IgD-negative memory B cell (primary cell): ENCODE measurements around the gene SLC2A4. TPM values are rescaled to one million over a fixed set of nuclear protein-coding genes. Genes with fewer than 3 reads are reported as not detected.
"Not testable (repeated sequence)": the region's sequence is repeated elsewhere in the genome, so short reads cannot be mapped to it uniquely, and the experiment has no call there.

Source experiments
- H3K27ac Mint-ChIP-seq, 3 donors: one replicate each; pipeline ENCODE4 v1.8.0; 2020 to 2022; ENCODE audit warnings: mild to moderate bottlenecking in 3 of 3, mixed read lengths in 3 of 3, moderate library complexity in 1 of 3
- H3K27me3 Mint-ChIP-seq: one replicate; pipeline ENCODE4 v1.8.0; 2021; ENCODE audit warnings: mixed read lengths
- H3K36me3 Mint-ChIP-seq: one replicate; pipeline ENCODE4 v1.8.0; 2020; ENCODE audit warnings: mild to moderate bottlenecking, mixed read lengths
- H3K4me1 Mint-ChIP-seq, 3 donors: one replicate each; pipeline ENCODE4 v1.8.0; 2020 to 2022; ENCODE audit warnings: mixed read lengths in 3 of 3, mild to moderate bottlenecking in 1 of 3
- H3K4me3 Mint-ChIP-seq, 4 donors: one replicate each; pipeline ENCODE4 v1.8.0; 2020 to 2022; ENCODE audit warnings: mild to moderate bottlenecking in 4 of 4, mixed read lengths in 4 of 4, moderate library complexity in 3 of 4
- H3K9me3 Mint-ChIP-seq, 3 donors: one replicate each; pipeline ENCODE4 v1.8.0; 2020 to 2021; ENCODE audit warnings: mixed read lengths in 3 of 3, mild to moderate bottlenecking in 1 of 3
- polyA plus RNA-seq: library from polyadenylated mRNA; unstranded; fragments of 300-500 nt; fragmentation: Illumina TruSeq; gene quantifications from one replicate; pipeline ENCODE4 v1.2.3, GENCODE V29; 2021

SLC2A4 gene
- polyA plus RNA-seq, 1 donor from 2014 or later = not detected

DNA sequence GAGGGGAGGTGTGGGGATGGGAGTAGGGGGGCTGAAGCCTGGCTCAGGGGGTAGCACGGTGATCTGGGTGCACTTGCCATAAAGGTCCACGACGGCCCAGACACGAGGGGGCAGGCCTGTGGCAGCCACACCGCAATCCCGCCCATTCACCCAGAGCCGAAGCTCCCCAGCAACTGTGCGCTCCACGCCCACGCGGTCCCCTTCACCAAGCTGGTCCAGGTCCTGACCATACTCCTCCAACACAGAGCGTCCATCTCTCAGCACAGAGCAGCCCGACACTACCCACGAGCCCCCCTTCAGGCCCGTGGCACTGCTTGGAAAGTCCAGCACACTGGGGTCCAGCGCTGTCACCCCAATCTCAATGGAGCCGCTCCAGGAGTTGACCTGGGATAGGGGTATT lies 46.0 kb downstream of the SLC2A4 start:
- H3K4me3 Mint-ChIP-seq = peak overlapping the region in 1 of 4 donors; percentile 60
- no peaks in the 10 kb centered on the region for H3K36me3 Mint-ChIP-seq
- H3K27ac Mint-ChIP-seq = peak overlapping the region in 1 of 3 donors; percentile 79
- H3K27me3 Mint-ChIP-seq = no peaks in the 10 kb centered on the region
- no peaks in the 10 kb centered on the region for H3K9me3 Mint-ChIP-seq
- H3K4me1 Mint-ChIP-seq = peaks cover 20 to 24% (median 23%) of the 10 kb centered on the region in 3 donors

DNA sequence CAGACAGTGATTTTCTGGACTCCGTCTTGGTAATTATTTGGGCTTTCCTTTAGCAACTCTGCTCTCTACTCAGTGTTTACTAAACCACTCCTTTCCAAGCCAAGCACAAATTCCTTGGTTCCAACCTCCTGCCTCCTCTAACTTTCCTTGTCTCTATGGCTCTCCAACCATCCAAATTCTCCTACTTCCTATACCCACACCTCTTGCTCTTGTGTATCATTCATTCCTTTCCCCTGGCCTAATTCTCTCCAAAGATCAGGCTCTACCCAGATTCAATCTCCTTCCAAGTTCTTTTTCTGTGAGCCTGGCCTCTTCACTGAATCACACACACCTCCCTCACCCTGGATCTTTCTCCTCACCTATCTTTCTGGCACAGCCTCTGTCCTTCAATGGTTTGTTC lies 46.5 kb downstream of the SLC2A4 start:
- Mint-ChIP-seq H3K27me3 (no peaks in the 10 kb centered on the region), H3K36me3 (no peaks in the 10 kb centered on the region), H3K4me3 (peak overlapping the region; percentile 69 to 99 (median 96)), H3K4me1 (peaks cover 23 to 28% (median 28%) of the 10 kb centered on the region in 3 donors), H3K27ac (peak overlapping the region in 2 of 3 donors; percentile 85 to 99), H3K9me3 (no peaks in the 10 kb centered on the region)

DNA sequence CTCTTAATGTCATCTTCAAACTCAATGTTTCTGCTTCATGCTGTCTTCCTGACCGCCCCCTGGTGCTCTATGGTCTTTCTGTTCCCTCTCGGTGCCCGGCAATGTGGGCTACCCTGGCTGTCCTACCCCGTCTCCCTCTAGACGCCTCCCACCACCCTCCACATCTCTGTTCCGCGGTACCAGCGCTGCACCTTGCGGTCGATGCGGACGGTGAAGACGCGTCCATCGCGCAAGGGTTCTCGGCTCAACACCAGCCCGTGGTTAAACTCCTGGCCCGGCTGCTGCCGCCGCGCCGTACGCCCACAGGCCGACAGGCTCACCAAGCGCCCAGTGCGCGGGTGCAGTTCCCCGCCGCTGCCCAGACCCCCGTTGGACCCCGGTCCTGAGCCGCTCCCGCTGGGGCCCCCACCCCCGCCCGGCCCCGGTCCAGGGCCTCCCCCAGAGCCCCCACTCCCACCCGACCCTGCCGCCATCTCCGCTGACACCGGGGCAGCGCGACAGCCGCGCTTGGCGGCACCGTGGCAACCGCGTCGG lies 47.4 kb downstream of the SLC2A4 start, which contains the start of gene NEURL4:
Gene NEURL4 (minus strand): TSS at position 496 of the 534 bp plus-strand sequence. CDS start 23 bp downstream, at position 473.
- peak within 1 kb of the TSS; percentile 98 to 99 (median 99) for H3K27ac Mint-ChIP-seq
- H3K4me3 Mint-ChIP-seq = peak within 1 kb of the TSS; percentile 95 to 99 (median 98)
- H3K4me1 Mint-ChIP-seq = peaks cover 28 to 31% (median 28%) of the 10 kb centered on the region in 3 donors
- no peaks in the 10 kb centered on the region for H3K36me3 Mint-ChIP-seq
- H3K9me3 Mint-ChIP-seq = no peaks in the 10 kb centered on the region
- no peaks in the 10 kb centered on the region for H3K27me3 Mint-ChIP-seq

DNA sequence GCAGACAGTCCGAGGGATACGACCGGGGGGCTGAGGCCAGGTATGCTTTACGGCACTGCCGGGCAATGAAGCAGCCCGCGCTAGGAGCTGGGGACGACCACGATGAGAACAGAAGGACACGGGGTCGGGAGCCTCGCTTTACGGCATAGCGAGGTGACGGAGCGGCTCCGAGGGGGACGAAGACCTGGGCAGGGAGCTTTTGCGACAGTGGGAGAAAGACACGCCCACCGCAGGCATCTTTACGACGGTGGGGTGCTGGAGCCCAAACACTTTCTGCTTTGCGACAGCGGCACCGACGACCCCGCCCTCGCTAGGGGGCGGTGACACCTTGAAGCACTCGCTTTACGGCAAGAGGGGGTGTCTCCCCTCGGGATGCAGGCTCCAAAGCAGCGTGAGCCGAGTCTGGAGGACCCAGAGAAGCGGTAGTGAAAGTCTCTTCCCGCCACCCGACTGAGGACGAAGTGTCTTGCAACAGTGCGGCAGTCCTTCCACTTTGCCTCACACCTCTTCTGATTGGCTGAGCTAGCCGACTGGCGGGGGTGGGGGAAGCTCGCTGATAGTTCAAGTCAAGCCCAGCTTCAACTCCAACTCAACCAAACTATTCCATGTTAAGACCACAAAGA lies 48.0 kb downstream of the SLC2A4 start:
- peaks cover 25 to 31% (median 29%) of the 10 kb centered on the region in 3 donors for H3K4me1 Mint-ChIP-seq

DNA sequence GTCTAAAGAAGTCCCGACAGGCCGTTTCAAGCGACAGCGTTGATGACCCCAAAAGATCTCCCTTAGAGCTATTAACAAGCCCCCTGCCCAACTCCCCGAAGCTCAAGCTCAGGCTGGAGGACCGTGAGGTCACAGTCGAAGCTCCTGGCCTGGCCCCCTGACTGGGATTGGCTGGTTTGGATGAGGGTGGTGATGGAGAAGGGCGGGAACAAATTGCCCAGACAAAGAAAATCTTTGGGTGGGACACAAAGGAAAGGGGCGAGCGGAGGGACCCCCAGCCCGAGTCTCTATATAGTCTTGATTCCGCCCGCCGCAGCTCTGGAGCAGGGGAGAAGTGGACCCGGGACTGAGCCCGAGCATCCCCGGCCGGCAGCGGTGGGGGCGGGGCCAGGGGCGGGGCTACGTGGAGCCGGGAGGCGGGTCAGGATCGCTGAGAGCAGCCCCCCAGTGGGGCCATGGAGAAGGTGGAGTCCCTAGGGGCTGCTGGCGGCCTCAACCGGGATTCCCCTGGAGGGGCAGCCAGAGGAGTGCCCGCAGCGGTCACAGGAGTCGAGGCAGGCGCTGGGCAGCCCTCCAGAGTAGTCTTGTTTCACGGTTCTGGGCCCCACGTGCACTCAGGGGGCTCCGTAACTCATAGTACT lies 48.6 kb downstream of the SLC2A4 start:
- H3K4me1 Mint-ChIP-seq = peaks cover 25 to 31% (median 30%) of the 10 kb centered on the region in 3 donors
- H3K4me3 Mint-ChIP-seq = peak overlapping the region; percentile 95 to 99 (median 98)
- H3K36me3 Mint-ChIP-seq = no peaks in the 10 kb centered on the region
- no peaks in the 10 kb centered on the region for H3K9me3 Mint-ChIP-seq
- no peaks in the 10 kb centered on the region for H3K27me3 Mint-ChIP-seq
- H3K27ac Mint-ChIP-seq = peak overlapping the region; percentile 98 to 99 (median 99)

More for the DNA sequence above, 48.0 kb downstream of the SLC2A4 start:
- Mint-ChIP-seq H3K4me3 (peak overlapping the region; percentile 95 to 99 (median 98)), H3K27me3 (no peaks in the 10 kb centered on the region), H3K9me3 (no peaks in the 10 kb centered on the region), H3K36me3 (no peaks in the 10 kb centered on the region), H3K27ac (peak overlapping the region; percentile 98 to 99 (median 99))

DNA sequence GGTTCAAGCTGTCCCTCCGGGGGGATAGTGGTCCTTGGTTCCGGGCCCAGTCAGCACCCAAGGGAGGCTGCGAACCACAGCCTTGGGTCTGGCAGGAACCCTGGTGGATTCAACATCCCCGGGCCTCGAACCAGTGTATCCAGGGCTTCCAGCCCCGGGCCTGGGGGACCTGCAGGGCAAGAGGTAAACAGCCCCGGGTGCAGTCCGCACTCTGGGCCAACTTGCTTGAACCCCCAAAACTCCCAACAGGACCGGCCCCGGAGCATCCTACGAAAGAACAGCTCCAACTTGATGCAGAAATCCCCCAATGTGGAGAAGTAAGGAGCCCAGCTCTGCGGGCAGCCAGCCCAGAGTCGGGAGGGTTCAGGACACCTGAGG lies 49.1 kb downstream of the SLC2A4 start:
- H3K9me3 Mint-ChIP-seq = no peaks in the 10 kb centered on the region
- peak overlapping the region; percentile 95 to 99 (median 98) for H3K4me3 Mint-ChIP-seq
- no peaks in the 10 kb centered on the region for H3K36me3 Mint-ChIP-seq
- no peaks in the 10 kb centered on the region for H3K27me3 Mint-ChIP-seq
- peaks cover 28 to 35% (median 31%) of the 10 kb centered on the region in 3 donors for H3K4me1 Mint-ChIP-seq
- peak overlapping the region in 2 of 3 donors; percentile 98 to 99 for H3K27ac Mint-ChIP-seq

DNA sequence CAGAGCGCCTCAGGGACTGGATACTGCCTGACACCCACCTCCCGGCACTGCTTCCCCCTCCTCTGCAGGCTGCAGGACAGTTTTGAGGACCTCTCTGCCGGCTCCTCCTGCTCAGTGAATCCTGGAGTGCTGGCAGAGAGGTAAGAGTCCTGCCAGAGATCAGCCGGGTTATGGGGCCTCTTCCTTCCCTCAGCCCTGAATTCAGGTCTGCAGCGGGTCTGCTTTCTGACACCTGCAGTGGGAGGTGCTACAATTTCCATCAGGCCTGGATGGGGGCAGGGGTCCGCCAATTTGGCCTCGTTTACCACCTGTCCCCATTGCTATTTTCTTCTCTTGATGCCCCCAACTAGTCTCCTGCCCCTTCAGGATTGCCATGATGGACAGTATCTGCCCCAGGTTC lies 50.6 kb downstream of the SLC2A4 start:
- Mint-ChIP-seq H3K9me3 (no peaks in the 10 kb centered on the region), H3K4me1 (peaks cover 33 to 40% (median 37%) of the 10 kb centered on the region in 3 donors), H3K4me3 (peak overlapping the region; percentile 66 to 86 (median 76)), H3K27ac (peak overlapping the region; percentile 87 to 94 (median 90)), H3K27me3 (no peaks in the 10 kb centered on the region), H3K36me3 (no peaks in the 10 kb centered on the region)

DNA sequence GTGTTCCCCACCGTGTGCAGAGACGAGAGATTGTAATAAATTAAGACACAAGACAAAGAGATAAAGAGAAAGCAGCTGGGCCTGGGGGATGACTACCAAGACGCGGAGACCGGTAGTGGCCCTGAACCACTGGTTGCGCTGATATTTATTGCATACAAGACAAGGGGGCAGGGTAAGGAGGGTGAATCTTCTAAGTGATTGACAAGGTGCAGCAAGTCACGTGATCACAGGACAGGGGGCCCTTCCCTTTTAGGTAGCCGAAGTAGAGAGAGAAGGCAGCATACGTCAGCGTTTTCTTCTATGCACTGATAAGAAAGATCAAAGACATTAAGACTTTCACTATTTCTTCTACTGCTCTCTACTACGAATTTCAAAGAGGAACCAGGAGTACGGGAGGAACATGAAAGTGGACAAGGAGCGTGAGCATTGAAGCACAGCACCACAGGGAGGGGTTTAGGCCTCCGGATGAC lies 51.1 kb downstream of the SLC2A4 start:
- peak overlapping the region; percentile 66 to 86 (median 76) for H3K4me3 Mint-ChIP-seq
- H3K9me3 Mint-ChIP-seq, H3K36me3 Mint-ChIP-seq, H3K27me3 Mint-ChIP-seq: not testable (repeated sequence)
- peak overlapping the region; percentile 87 to 94 (median 90) for H3K27ac Mint-ChIP-seq
- peaks cover 35 to 45% (median 40%) of the 10 kb centered on the region in 3 donors for H3K4me1 Mint-ChIP-seq

DNA sequence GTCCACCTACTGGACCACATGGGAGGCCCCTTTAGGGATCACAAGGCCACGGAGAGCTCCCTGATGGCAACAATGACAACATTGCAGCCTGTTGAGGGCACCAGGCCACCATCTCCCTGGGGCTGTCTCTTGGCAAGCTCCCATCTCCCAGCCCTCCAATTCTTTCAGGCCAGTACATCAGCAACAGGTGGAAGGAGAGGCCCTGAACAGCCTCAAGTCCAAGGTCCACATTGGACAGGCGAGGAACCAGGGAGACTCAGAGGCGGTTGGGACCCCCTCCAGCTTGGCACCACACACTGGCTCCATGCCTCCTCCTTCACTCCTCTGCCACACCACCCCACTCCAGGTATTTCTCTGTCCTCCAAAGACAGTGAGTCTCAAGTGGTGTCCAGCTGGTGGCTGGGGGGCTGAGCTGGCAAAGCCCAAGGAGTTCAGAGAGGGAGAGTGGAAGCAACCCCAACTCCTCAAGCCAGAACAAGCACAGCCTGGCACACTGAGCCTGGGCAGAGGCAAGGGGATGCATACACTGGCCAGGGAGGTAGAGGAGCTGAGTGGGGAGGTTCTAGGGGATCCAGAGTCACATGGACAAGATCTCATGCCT lies 53.5 kb downstream of the SLC2A4 start:
- peaks cover 27 to 40% (median 28%) of the 10 kb centered on the region in 3 donors for H3K4me1 Mint-ChIP-seq
- no peaks in the 10 kb centered on the region for H3K36me3 Mint-ChIP-seq
- no peaks in the 10 kb centered on the region for H3K27me3 Mint-ChIP-seq
- H3K4me3 Mint-ChIP-seq = peak overlapping the region in 3 of 4 donors; percentile 82 to 96 (median 85)
- H3K9me3 Mint-ChIP-seq = no peaks in the 10 kb centered on the region
- peak overlapping the region in 2 of 3 donors; percentile 23 to 75 for H3K27ac Mint-ChIP-seq

DNA sequence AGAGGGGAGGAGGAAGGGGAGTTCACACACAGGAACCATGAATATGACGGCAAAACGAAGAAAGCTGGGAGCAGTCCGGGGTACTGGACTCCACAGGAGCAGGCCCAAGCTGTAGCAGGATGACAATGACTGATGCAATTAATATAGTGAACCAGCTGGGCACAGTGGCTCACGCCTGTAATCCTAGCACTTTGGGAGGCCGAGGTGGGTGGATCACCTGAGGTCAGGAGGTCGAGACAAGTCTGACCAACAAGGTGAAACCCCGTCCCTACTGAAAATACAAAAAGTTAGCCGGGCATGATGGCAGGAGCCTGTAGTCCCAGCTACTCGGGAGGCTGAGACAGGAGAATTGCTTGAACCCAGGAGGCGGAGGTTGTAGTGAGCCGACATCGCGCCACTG lies 54.2 kb downstream of the SLC2A4 start:
- peaks cover 25 to 42% (median 29%) of the 10 kb centered on the region in 3 donors for H3K4me1 Mint-ChIP-seq
- H3K27me3 Mint-ChIP-seq, H3K9me3 Mint-ChIP-seq, H3K36me3 Mint-ChIP-seq: not testable (repeated sequence)
- H3K27ac Mint-ChIP-seq = peak overlapping the region; percentile 75 to 95 (median 89)
- H3K4me3 Mint-ChIP-seq = peak overlapping the region; percentile 82 to 96 (median 90)

DNA sequence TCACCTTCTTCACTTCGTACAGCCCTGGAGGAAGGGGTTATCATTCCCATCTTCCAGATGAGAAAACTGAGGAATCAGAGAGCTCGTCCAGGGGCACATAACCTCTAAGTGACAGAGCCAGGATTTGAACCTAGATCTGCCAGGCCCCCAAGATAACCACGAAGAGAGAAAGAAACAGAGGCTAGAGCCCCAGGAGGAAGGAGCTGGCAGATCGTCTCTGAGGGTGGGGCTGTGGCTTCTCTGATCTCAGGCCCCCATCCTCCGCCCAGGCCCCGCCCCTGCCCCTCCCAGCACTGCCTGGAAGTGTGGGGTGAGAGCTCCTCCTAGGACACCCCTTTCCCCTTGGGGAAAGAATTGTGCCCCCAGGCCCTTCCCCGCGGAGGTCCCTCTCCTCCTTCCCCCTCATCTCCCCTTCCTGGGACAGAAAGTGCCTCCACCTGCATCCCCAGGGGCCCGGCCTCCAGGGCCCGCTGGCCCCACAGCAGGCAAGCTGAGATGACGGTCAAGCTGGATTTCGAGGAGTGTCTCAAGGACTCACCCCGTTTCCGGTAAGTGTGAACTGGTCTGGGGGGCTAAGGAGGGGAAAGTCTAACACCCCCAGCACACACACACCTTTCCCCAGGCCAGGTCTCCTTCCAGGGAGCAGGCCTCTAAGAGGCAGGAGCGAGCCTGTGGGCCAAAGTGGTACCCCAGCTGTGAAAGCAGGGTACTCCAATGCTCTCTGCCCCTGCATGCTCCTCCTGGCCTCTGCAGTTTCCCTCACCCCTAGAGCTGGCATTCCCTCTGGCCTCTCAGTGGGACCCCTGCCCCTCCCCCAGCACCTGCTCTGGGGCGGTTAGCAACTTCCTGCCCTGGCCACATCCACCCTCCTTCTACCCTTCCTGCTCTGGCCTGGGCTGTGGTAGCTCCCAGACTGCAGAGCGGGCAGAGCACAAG lies 55.0 kb downstream of the SLC2A4 start, which contains the start of gene ACAP1:
Gene ACAP1 (plus strand): TSS at position 290 of the 936 bp plus-strand sequence. CDS start 206 bp downstream, at position 496.
- peak within 1 kb of the TSS; percentile 82 to 96 (median 90) for H3K4me3 Mint-ChIP-seq
- no peaks in the 10 kb centered on the region for H3K27me3 Mint-ChIP-seq
- H3K27ac Mint-ChIP-seq = peak within 1 kb of the TSS; percentile 75 to 95 (median 89)
- no peaks in the 10 kb centered on the region for H3K9me3 Mint-ChIP-seq
- peaks cover 25 to 43% (median 29%) of the 10 kb centered on the region in 3 donors for H3K4me1 Mint-ChIP-seq
- H3K36me3 Mint-ChIP-seq = no peaks in the 10 kb centered on the region

DNA sequence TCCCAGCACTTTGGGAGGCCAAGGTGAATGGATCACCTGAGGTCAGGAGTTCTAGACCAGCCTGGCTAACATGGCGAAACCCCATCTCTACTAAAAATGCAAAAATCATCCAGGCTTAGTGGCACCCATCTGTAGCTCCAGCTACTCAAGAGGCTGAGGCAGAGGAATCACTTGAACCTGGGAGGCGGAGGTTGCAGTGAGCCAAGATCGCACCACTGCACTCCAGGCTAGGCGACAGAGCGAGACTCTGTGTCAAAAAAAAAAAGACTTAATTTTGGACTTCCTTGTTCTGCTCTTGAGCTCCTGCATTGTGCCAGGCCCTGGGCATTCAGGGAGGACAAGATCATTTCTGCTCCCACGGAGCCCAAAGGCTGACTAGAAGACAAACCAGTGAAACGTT lies 56.1 kb downstream of the SLC2A4 start:
- H3K4me3 Mint-ChIP-seq = peak overlapping the region; percentile 82 to 96 (median 90)
- not testable (repeated sequence) for H3K36me3 Mint-ChIP-seq, H3K27me3 Mint-ChIP-seq, H3K9me3 Mint-ChIP-seq
- peak overlapping the region; percentile 75 to 89 (median 88) for H3K27ac Mint-ChIP-seq
- peaks cover 21 to 38% (median 22%) of the 10 kb centered on the region in 3 donors for H3K4me1 Mint-ChIP-seq
